CD4-positive, CD25-positive, alpha-beta regulatory T cell (primary cell): ENCODE results near the gene RHEB. TPM values are rescaled to one million over a fixed set of nuclear protein-coding genes. Genes with fewer than 3 reads are reported as not detected.

Experiments used
- ATAC-seq, 2 donors: fragments of 150-1000 bp; cut with Tn5 transposase; one replicate each; pipeline ENCODE4 v1.10.0; 2021; ENCODE audit warnings: low read depth in 2 of 2, moderate number of reproducible peaks in 2 of 2, moderate library complexity in 1 of 2
- DNase-seq, 3 donors: peaks; one replicate each; pipeline versions ENCODE4 v3.0.0 to v3.0.0-alpha.2; 2012 to 2022; ENCODE audit warnings: mixed read lengths in 1 of 3
- H3K27ac ChIP-seq: one replicate; pipeline ENCODE4 v1.7.0; 2013; ENCODE audit warnings: mild to moderate bottlenecking, low read length; ENCODE audit not compliant: insufficient read depth, poor library complexity, severe bottlenecking
- H3K27me3 ChIP-seq: one replicate; pipeline ENCODE4 v1.7.0; 2013; ENCODE audit warnings: low read length; ENCODE audit not compliant: control insufficient read depth, insufficient read depth
- H3K36me3 ChIP-seq: one replicate; pipeline ENCODE4 v1.7.0; 2013; ENCODE audit warnings: mild to moderate bottlenecking, low read length, moderate library complexity; ENCODE audit not compliant: control insufficient read depth, insufficient read depth
- H3K4me1 ChIP-seq: 2 replicates; pipeline ENCODE4 v1.7.0; 2013; ENCODE audit warnings: mild to moderate bottlenecking, low read length; ENCODE audit not compliant: insufficient read depth, control insufficient read depth, poor library complexity, severe bottlenecking
- H3K4me3 ChIP-seq: one replicate; pipeline ENCODE4 v1.7.0; 2013; ENCODE audit warnings: low read depth, mild to moderate bottlenecking, low read length, moderate library complexity
- H3K9me3 ChIP-seq, 2 experiments: 1 replicate in 1 of 2; 2 replicates in 1 of 2; pipeline ENCODE4 v1.7.0; 2013; ENCODE audit warnings: low read length in 2 of 2, mild to moderate bottlenecking in 1 of 2, moderate library complexity in 1 of 2; ENCODE audit not compliant: control insufficient read depth in 2 of 2
- H3K27ac Mint-ChIP-seq, 3 donors: one replicate each; pipeline ENCODE4 v1.8.0; 2020 to 2022; ENCODE audit warnings: mild to moderate bottlenecking in 3 of 3, mixed read lengths in 3 of 3, moderate library complexity in 2 of 3
- H3K27me3 Mint-ChIP-seq: one replicate; pipeline ENCODE4 v1.8.0; 2022; ENCODE audit warnings: mild to moderate bottlenecking, mixed read lengths
- H3K36me3 Mint-ChIP-seq: one replicate; pipeline ENCODE4 v1.8.0; 2020; ENCODE audit warnings: mixed read lengths
- H3K4me1 Mint-ChIP-seq, 4 donors: one replicate each; pipeline ENCODE4 v1.8.0; 2020 to 2022; ENCODE audit warnings: mixed read lengths in 4 of 4, mild to moderate bottlenecking in 1 of 4
- H3K4me3 Mint-ChIP-seq, 4 donors: one replicate each; pipeline ENCODE4 v1.8.0; 2020 to 2022; ENCODE audit warnings: mild to moderate bottlenecking in 4 of 4, mixed read lengths in 4 of 4, moderate library complexity in 3 of 4
- H3K9me3 Mint-ChIP-seq, 7 donors: one replicate each; pipeline ENCODE4 v1.8.0; 2020 to 2022; ENCODE audit warnings: mixed read lengths in 7 of 7, mild to moderate bottlenecking in 3 of 7, moderate library complexity in 2 of 7
- polyA plus RNA-seq, 4 donors: library from polyadenylated mRNA; unstranded; fragments of 300-500 nt; fragmentation: Illumina TruSeq; gene quantifications; one replicate each; pipeline ENCODE4 v1.2.3, GENCODE V29; 2021
- total RNA-seq: library from RNA; stranded (reverse); gene quantifications from one replicate; pipeline ENCODE4 v1.2.3, GENCODE V29; 2022

The RHEB gene
- total and polyA plus RNA-seq, 5 donors from 2014 or later = 51.3 to 72.6 (median 65.3) TPM

DNA sequence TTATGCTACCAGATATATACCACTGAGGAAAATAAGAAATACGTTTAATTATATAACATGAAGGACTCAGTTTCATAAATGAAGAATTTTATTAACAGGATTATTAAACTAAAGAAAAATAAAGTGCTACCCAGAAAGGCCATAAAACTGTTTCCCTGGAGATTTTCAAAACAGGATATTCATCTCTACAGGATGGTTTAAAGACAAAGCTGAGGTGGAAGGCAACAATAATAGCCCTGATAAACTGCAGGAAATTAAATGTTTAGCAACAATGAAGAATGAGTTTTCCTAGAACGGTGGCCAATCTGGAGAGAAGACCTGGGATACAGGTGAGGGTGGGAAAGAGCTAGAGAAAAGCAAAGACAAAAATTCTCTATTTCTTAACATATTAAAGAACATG lies 11.9 kb downstream of the RHEB start:
- Mint-ChIP-seq H3K9me3 (peaks cover 0 to 4% (median 0%) of the 10 kb centered on the region in 7 donors), H3K4me1 (peaks cover 43 to 84% (median 64%) of the 10 kb centered on the region in 4 donors), H3K27me3 (no peaks in the 10 kb centered on the region), H3K36me3 (peaks cover 3% of the 10 kb centered on the region), H3K27ac (peak overlapping the region in 1 of 3 donors; percentile 9), H3K4me3 (peak overlapping the region in 1 of 4 donors; percentile 48)
- H3K27ac ChIP-seq = no peak overlapping the region
- H3K4me1 ChIP-seq = peaks cover 22% of the 10 kb centered on the region
- ATAC-seq = no peak
- no peaks in the 10 kb centered on the region for H3K9me3 ChIP-seq
- no peaks in the 10 kb centered on the region for H3K27me3 ChIP-seq
- no peaks in the 10 kb centered on the region for H3K36me3 ChIP-seq
- no peak overlapping the region for H3K4me3 ChIP-seq
- DNase-seq = no peak

DNA sequence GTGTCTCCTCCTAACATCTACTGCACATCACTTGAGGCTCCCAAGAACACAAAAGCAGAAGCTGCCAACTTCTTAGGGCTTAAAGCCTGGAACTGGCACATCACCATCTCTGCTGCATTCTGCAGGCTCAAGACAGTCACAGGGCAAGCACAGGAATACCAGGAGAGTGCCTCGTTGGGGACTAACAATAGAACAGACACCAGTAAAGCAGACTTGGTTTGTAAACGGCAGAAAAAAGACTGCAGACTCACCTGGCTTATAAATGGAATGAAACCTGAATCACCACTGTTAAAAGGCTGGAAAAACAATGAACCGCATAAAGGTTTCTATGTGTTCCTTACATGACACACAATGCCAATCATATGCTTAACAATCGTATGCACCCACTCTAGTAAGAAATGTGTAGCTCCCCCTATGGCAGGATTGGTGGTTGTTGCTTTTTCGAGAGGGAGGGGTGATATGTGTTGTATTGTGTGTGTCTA lies 12.8 kb downstream of the RHEB start:
- Histone ChIP-seq H3K27me3 (no peaks in the 10 kb centered on the region), H3K36me3 (no peaks in the 10 kb centered on the region), H3K27ac (no peak overlapping the region), H3K4me1 (peaks cover 22% of the 10 kb centered on the region), H3K9me3 (no peaks in the 10 kb centered on the region), H3K4me3 (no peak overlapping the region)
- H3K36me3 Mint-ChIP-seq = peaks cover 3% of the 10 kb centered on the region
- no peak overlapping the region for H3K4me3 Mint-ChIP-seq
- DNase-seq (peak in 1 of 3 donors; percentile 15), ATAC-seq (no peak)
- H3K27ac Mint-ChIP-seq = no peak overlapping the region
- peaks cover 39 to 84% (median 62%) of the 10 kb centered on the region in 4 donors for H3K4me1 Mint-ChIP-seq
- H3K27me3 Mint-ChIP-seq = no peaks in the 10 kb centered on the region
- H3K9me3 Mint-ChIP-seq = peaks cover 0 to 4% (median 0%) of the 10 kb centered on the region in 7 donors

DNA sequence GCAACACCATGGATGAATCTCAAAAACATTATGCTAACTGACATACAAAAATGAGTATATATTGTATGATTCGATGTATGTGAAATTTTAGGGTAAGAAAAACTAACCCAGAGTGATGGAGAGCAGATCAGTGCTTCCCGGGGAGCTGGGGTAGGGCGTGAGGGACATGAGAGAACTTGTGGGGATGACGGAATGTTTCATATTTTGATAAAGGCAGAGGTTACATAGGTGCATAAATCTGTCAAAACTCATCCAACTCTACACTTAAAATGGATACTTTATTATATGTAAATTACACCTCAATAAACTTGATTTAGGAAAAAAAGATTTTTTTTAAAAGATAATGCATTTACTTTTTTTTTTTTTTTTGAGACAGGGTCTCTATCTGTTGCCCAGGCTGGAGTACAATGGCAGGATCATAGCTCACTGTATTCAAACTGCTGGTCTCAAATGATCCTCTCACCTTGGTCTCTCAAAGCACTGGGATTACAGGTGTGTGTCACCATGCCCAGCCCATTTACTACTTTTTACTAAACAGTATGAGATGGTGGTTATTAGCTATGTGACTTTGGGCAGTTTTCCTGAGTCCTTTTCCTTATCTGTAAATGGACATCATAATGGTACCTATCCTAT lies 13.7 kb downstream of the RHEB start:
- H3K4me3 Mint-ChIP-seq = peak overlapping the region in 2 of 4 donors; percentile 11 to 18
- H3K36me3 ChIP-seq = no peaks in the 10 kb centered on the region
- no peak overlapping the region for H3K27ac ChIP-seq
- no peaks in the 10 kb centered on the region for H3K36me3 Mint-ChIP-seq
- no peak for DNase-seq
- no peaks in the 10 kb centered on the region for H3K9me3 ChIP-seq
- peaks cover 0 to 4% (median 0%) of the 10 kb centered on the region in 7 donors for H3K9me3 Mint-ChIP-seq
- peaks cover 42 to 84% (median 65%) of the 10 kb centered on the region in 4 donors for H3K4me1 Mint-ChIP-seq
- no peak for ATAC-seq
- H3K27me3 Mint-ChIP-seq = no peaks in the 10 kb centered on the region
- no peaks in the 10 kb centered on the region for H3K27me3 ChIP-seq
- H3K27ac Mint-ChIP-seq = no peak overlapping the region
- no peak overlapping the region for H3K4me3 ChIP-seq
- peaks cover 22% of the 10 kb centered on the region for H3K4me1 ChIP-seq

DNA sequence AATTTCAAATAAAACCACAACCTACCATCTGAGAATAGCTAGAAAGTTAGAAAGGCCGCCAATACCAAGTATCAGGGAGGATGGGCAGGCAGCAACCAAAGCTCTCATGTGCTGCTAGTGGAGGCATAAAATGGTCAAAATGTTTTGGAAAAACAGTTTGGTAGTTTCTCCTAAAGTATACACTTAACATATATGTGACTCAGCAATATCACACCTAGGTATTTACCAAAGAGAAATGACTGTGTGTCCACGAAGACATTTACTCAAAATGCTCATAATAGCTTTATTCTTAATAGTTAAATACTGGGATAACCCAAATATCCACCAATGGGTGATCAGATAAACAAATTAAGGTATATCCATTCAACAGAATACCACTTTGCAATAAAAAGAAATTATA lies 14.3 kb downstream of the RHEB start:
- Mint-ChIP-seq H3K36me3 (no peaks in the 10 kb centered on the region), H3K4me3 (peak overlapping the region in 2 of 4 donors; percentile 11 to 18), H3K27me3 (no peaks in the 10 kb centered on the region), H3K4me1 (peaks cover 45 to 84% (median 64%) of the 10 kb centered on the region in 4 donors), H3K9me3 (peaks cover 0 to 4% (median 0%) of the 10 kb centered on the region in 7 donors), H3K27ac (no peak overlapping the region)
- no peaks in the 10 kb centered on the region for H3K36me3 ChIP-seq
- ATAC-seq (no peak), DNase-seq (no peak)
- no peaks in the 10 kb centered on the region for H3K9me3 ChIP-seq
- H3K27ac ChIP-seq = no peak overlapping the region
- no peak overlapping the region for H3K4me3 ChIP-seq
- H3K27me3 ChIP-seq = no peaks in the 10 kb centered on the region
- peaks cover 22% of the 10 kb centered on the region for H3K4me1 ChIP-seq

DNA sequence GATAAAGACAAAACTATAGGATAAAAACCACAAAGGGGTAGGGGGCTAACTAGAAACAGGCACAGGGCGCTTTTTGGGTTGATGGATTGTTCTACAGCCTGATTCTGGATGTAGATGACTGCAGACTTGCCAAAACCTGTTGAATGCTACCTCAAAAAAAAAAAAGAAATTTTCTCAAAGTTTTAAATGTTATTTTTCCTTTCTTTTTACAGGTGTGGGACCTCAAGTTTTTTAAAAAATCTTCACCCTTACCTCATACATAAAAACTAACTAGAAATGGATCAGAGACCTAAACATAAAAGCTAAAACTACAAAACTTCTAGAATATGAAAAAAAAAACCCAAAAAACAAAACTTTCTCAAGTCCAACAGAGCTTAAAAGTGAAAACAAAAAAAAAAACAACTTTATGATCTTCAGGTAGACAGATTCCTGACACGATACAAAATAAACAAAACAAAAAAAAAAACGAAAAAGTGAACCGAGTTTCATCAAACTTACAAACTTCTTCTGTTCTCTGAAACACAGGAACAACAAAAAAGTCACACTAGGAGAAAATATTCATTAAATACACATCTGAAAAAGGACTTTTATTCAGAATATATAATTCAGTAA lies 14.9 kb downstream of the RHEB start:
- no peak overlapping the region for H3K27ac ChIP-seq
- H3K9me3 ChIP-seq = no peaks in the 10 kb centered on the region
- no peaks in the 10 kb centered on the region for H3K36me3 ChIP-seq
- DNase-seq (no peak), ATAC-seq (no peak)
- H3K4me1 ChIP-seq = peaks cover 16% of the 10 kb centered on the region
- H3K27ac Mint-ChIP-seq = no peak overlapping the region
- peaks cover 50 to 84% (median 64%) of the 10 kb centered on the region in 4 donors for H3K4me1 Mint-ChIP-seq
- no peaks in the 10 kb centered on the region for H3K27me3 Mint-ChIP-seq
- no peak overlapping the region for H3K4me3 Mint-ChIP-seq
- H3K9me3 Mint-ChIP-seq = peaks cover 0 to 2% (median 0%) of the 10 kb centered on the region in 7 donors
- no peaks in the 10 kb centered on the region for H3K36me3 Mint-ChIP-seq
- H3K4me3 ChIP-seq = no peak overlapping the region
- no peaks in the 10 kb centered on the region for H3K27me3 ChIP-seq

DNA sequence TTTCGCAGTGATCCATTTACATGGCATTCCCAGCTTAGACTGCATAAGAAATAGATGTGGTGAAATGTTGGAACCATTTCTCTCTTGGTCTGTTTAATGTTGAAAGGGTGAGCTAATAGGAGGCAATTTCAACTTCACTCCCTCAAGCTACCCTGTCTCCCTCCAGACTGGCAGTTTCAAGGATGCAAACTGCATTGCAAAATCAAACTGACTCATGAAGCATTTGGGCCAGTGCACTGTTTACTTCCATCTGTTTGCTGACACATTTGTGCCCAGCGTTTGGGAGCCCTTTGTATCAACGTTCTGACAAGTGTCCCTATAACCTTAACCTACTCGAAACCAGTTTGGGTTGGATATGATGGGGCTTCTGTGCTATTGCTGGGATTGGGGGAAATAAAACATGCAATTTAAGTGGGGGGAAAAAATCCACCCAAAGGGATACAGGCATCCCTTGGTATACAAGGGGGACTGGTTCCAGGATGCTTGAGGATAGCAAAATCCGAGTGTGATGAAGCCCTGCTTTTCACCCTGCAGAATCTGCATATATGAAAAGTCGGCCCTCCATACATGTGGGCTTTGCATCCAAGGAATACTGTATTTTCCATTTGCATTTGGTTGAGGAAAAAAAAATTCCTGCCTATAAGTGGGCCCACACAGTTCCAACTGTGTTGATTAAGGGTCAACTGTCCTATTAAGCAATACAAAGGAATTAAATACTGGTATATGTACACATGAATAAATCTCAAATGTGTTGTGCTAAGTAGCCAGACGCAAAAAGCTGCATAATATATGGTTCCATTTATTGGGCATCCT lies 15.6 kb downstream of the RHEB start:
- H3K4me1 Mint-ChIP-seq = peaks cover 45 to 84% (median 60%) of the 10 kb centered on the region in 4 donors
- H3K27ac Mint-ChIP-seq = no peak overlapping the region
- Histone ChIP-seq H3K27me3 (no peaks in the 10 kb centered on the region), H3K9me3 (no peaks in the 10 kb centered on the region), H3K4me1 (peaks cover 12% of the 10 kb centered on the region), H3K36me3 (no peaks in the 10 kb centered on the region), H3K4me3 (no peak overlapping the region), H3K27ac (no peak overlapping the region)
- no peak overlapping the region for H3K4me3 Mint-ChIP-seq
- no peaks in the 10 kb centered on the region for H3K27me3 Mint-ChIP-seq
- no peak for ATAC-seq
- peaks cover 0 to 1% (median 0%) of the 10 kb centered on the region in 7 donors for H3K9me3 Mint-ChIP-seq
- no peaks in the 10 kb centered on the region for H3K36me3 Mint-ChIP-seq
- no peak for DNase-seq

DNA sequence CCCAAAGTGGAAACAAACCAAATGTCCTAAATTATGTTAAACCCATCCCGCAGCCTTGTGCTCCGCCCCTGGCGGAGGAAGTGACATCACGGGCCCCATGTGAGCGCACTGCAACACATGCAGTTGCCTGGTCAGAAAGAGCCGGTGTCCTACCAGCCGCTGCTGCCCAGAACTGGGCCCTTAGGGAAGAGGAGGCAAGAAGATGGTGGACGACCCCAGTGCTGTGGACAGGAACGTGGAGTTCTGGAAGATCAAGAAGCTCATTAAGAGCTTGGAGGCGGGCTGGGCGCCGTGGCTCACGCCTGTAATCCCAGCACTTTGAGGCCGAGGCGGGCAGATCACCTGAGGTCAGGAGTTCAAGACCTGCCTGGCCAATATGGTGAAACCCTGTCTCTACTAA lies 18.0 kb downstream of the RHEB start:
- H3K9me3 ChIP-seq = no peaks in the 10 kb centered on the region
- ATAC-seq (no peak), DNase-seq (no peak)
- H3K4me1 Mint-ChIP-seq = peaks cover 38 to 87% (median 62%) of the 10 kb centered on the region in 4 donors
- H3K27me3 ChIP-seq = no peaks in the 10 kb centered on the region
- no peak overlapping the region for H3K4me3 Mint-ChIP-seq
- peaks cover 0 to 1% (median 0%) of the 10 kb centered on the region in 7 donors for H3K9me3 Mint-ChIP-seq
- H3K4me1 ChIP-seq = peaks cover 8% of the 10 kb centered on the region
- no peak overlapping the region for H3K4me3 ChIP-seq
- no peaks in the 10 kb centered on the region for H3K27me3 Mint-ChIP-seq
- H3K36me3 ChIP-seq = no peaks in the 10 kb centered on the region
- no peaks in the 10 kb centered on the region for H3K36me3 Mint-ChIP-seq
- no peak overlapping the region for H3K27ac ChIP-seq
- H3K27ac Mint-ChIP-seq = peak overlapping the region in 1 of 3 donors; percentile 57
